HG03108 (cell line): Measurements from ENCODE around the gene KCNAB2.

Source experiments
- ATAC-seq: cut with Tn5 transposase; IDR thresholded peaks from one replicate; pipeline ENCODE4 v1.9.1; 2021; ENCODE audit warnings: moderate library complexity; ENCODE audit not compliant: unreplicated experiment

Gene KCNAB2

DNA sequence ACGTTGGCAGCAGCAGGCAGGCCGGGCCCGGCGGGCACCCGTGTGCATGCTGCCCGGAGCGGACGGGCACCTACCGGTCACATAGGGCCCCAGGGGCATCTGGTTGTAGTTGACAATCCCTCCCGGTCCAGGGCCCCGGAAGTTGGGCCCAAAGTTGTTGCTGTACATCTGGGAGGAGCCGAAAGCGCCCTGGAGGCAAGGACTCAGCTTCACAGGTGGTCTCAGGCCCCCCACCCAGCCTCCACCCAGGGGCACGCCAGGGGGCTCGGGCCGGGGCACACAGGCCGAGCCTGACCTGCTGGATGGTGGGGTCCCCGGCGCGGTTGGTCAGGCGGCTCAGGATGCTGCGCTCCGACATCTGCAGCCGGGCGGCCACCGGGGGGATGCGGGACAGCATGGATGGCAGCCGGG, 60.6 kb downstream of the KCNAB2 start:
- no peak for ATAC-seq

- no peak for ATAC-seq
These were observed 61.3 kb downstream of the KCNAB2 start for GRCh38 chr1:6106977-6107376.

DNA sequence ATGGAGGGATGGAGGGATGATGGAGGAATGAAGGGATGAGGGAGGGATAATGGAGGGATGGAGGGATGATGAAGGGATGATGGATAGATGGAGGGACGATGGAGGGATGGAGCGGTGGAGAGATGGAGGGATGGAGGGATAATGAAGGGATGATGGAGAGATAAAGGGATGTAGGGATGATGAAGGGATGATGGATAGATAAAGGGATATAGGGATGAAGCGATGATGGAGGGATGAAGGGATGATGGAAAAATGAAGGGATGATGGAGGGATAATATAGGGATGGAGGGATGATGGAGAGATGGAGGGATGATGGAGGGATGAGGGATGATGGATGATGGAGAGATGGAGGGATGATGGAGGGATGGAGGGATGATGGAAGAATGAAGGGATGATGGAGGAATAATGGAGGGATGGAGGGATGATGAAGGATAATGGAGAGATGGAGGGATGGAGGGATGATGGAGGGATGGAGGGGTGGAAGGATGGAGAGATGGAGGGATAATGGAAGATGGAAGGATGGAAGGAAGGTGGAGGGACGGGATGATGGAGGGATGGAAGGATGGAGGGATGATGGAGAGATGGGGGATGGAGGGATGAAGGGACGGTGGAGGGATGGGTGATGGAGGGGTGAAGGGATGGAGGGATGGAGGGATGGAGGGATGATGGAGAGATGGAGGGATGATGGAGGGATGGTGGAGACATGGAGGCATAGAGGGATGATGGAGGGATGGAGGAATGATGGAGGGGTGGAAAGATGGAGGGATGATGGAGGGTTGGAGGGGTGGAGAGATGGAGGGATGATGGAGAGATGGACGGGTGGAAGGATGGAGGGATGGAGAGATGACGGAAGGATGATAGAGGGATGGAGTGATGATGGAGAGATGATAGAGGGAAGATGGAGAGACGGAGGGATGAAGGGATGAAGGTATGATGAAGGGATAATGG, 62.0 kb downstream of the KCNAB2 start:
- ATAC-seq, result no peak

DNA sequence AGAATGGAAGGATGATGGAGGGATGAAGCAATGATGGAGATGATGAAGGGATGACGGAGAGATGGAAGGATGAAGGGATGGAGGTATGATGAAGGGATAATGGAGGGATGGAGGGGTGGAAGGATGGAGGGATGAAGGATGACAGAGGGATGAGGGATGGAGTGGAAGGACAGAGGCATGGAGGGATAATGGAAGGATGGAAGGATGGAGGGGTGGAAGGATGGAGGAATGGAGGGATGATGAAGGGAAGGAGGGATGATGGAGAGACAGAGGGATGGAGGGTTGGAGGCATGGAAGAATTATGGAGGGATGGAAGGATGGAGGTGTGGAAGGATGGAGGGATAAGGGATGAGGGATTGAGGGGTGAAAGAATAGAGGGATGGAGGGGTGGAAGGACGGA, 62.8 kb downstream of the KCNAB2 start:
- no peak for ATAC-seq

- ATAC-seq, result no peak
These were observed 63.4 kb downstream of the KCNAB2 start for GRCh38 chr1:6108937-6109614.

DNA sequence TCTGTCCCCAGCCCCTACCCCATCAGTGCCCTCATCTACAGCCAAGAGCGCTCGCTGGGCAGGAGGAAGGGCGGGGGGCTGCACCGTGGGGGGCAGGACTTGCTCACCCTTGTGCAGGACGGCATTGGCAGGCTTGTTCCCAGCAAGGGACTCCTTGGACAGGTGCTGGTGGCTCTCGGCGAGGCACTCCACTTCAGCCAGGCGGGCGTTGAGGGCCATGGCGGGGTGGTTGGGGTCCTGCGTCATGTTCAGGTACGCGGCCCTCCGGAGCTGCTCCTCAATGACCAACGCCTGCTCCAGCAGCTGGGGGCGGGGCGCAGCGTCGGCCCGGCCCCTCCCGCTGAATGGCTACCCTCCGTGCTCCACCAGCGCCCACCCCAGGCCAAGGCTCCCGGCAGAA, 64.0 kb downstream of the KCNAB2 start:
- no peak for ATAC-seq

- no peak for ATAC-seq
These were observed 64.6 kb downstream of the KCNAB2 start for GRCh38 chr1:6110326-6110725.

DNA sequence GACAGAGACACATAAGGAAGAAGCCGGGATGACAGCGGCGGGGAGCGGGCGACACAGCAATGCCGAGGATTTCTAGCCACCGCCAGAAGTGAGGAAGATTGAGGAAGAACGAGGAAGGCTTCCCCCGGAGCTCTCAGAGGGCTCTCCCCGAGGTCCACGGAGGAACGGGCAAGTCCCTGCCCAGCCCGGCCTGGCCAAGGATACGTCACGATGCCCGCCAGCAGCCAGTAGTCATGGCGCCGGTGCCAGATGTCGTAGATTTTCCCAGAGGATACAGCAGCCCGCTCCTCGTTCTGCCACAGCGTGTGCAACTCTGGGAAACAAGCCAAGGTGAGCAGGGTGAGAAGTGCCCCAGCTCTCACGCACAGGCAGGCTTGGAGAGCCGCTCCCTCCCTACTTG, 65.9 kb downstream of the KCNAB2 start:
- no peak for ATAC-seq

GRCh38 chr1:6111991-6112689, 66.5 kb downstream of the KCNAB2 start:
- ATAC-seq, result no peak

- ATAC-seq, result no peak
These were observed 67.0 kb downstream of the KCNAB2 start for GRCh38 chr1:6112690-6113005.

- no peak for ATAC-seq
These were observed 67.4 kb downstream of the KCNAB2 start for GRCh38 chr1:6113116-6113515.

GRCh38 chr1:6113745-6114144, 68.1 kb downstream of the KCNAB2 start:
- ATAC-seq, result no peak

DNA sequence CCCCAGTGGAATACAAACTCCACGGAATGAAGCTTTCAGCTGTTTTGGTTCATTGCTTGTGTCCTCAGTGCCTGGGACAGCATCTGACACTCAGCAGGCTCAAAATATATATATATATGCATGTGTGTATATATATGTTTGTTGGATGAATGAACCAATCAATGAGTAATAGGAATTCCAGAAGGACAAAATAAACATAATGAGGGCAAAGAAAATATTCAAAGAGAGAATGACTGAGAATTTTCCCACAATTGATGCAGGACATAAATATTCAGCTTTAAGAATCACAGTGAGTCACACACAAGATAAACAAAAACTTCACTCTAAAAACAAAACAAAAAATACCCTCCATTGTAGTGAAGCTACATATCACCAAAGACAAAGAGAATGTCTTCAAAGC, 70.4 kb downstream of the KCNAB2 start:
- no peak for ATAC-seq

- no peak for ATAC-seq
These were observed 71.4 kb downstream of the KCNAB2 start for GRCh38 chr1:6117064-6117463.

DNA sequence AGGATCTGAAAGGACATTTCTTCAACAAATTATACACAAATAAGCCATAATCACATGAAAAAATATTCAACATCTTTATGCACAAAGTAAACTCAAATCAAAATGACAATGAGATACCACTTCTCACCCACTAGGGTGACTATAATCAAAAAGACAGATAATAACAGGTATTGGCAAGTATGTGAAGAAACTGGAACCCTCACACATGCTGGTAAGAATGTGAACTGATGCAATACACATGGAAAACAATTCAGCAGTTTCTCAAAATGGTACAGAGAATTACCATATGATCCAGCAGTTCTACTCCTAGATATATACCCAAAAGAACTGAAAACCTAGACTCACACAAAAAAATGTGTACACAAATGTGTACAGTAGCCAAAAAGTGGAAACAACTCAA, 71.9 kb downstream of the KCNAB2 start:
- ATAC-seq, result no peak

- ATAC-seq, result no peak
These were observed 72.7 kb downstream of the KCNAB2 start for GRCh38 chr1:6118415-6118814.

GRCh38 chr1:6121021-6121421, 75.3 kb downstream of the KCNAB2 start:
- ATAC-seq, result no peak

- ATAC-seq, result no peak
These were observed 76.1 kb downstream of the KCNAB2 start for GRCh38 chr1:6121651-6122370.

GRCh38 chr1:6123083-6123482, 77.4 kb downstream of the KCNAB2 start:
- no peak for ATAC-seq

- no peak for ATAC-seq
These were observed 78.1 kb downstream of the KCNAB2 start for GRCh38 chr1:6123816-6124215.

GRCh38 chr1:6124341-6124740, 78.7 kb downstream of the KCNAB2 start:
- no peak for ATAC-seq
